ENCODE results near the gene YBX1.

YBX1 gene

GRCh38 chr1:42743317-42744147, 61.3 kb downstream of the YBX1 start:
- no peak overlapping the region for H3K4me3 ChIP-seq (ENCODE audit: low read depth, low read length)
- no peak for TF ChIP-seq CTCF (IDR thresholded peaks at IDR 0.05; ENCODE audit: insufficient read depth, low read depth, low read length, missing control alignments)
- no peak for DNase-seq (ENCODE audit: low read depth)

GRCh38 chr1:42744148-42744413, 61.9 kb downstream of the YBX1 start:
- no peak for TF ChIP-seq CTCF (IDR thresholded peaks at IDR 0.05; ENCODE audit: insufficient read depth, low read depth, low read length, missing control alignments)
- H3K4me3 ChIP-seq (ENCODE audit: low read depth, low read length): no peak overlapping the region
- DNase-seq (ENCODE audit: low read depth): no peak

- no peak for TF ChIP-seq CTCF (IDR thresholded peaks at IDR 0.05; ENCODE audit: insufficient read depth, low read depth, low read length, missing control alignments)
- DNase-seq (ENCODE audit: low read depth): no peak
- no peak overlapping the region for H3K4me3 ChIP-seq (ENCODE audit: low read depth, low read length)
These were observed 63.6 kb downstream of the YBX1 start for GRCh38 chr1:42745851-42746250.

- no peak overlapping the region for H3K4me3 ChIP-seq (ENCODE audit: low read depth, low read length)
- TF ChIP-seq CTCF (IDR thresholded peaks at IDR 0.05; ENCODE audit: insufficient read depth, low read depth, low read length, missing control alignments): no peak
- DNase-seq (ENCODE audit: low read depth): no peak
These were observed 64.4 kb downstream of the YBX1 start for GRCh38 chr1:42746436-42747105.

- no peak overlapping the region for H3K4me3 ChIP-seq (ENCODE audit: low read depth, low read length)
- peak; percentile 19 for DNase-seq (ENCODE audit: low read depth)
- peak; percentile 59 for TF ChIP-seq CTCF (IDR thresholded peaks at IDR 0.05; ENCODE audit: insufficient read depth, low read depth, low read length, missing control alignments)
These were observed 64.9 kb downstream of the YBX1 start for GRCh38 chr1:42747125-42747524.

- DNase-seq (ENCODE audit: low read depth): no peak
- TF ChIP-seq CTCF (IDR thresholded peaks at IDR 0.05; ENCODE audit: insufficient read depth, low read depth, low read length, missing control alignments): no peak
- H3K4me3 ChIP-seq (ENCODE audit: low read depth, low read length): no peak overlapping the region
These were observed 65.8 kb downstream of the YBX1 start for GRCh38 chr1:42748021-42748420.

Measured in GM12865 (cell line).